ENCODE results near the gene TIAM1. TPM values are rescaled to one million over a fixed set of nuclear protein-coding genes. Genes with fewer than 3 reads are reported as not detected.

The TIAM1 gene
- total RNA-seq, 1 experiment from 2014 or later: 22.5 TPM

GRCh38 chr21:31158789-31159581 is 185.1 kb downstream of the TIAM1 start:
- TF ChIP-seq EZH2 (IDR thresholded peaks at IDR 0.05; ENCODE audit: low read depth) (no peak), CTCF (conservative IDR thresholded peaks at IDR 0.05) (no peak)
- no peaks in the 10 kb centered on the region for H3K9me2 ChIP-seq (ENCODE audit: insufficient read depth)
- H4K20me1 ChIP-seq (ENCODE audit: insufficient read depth): no peaks in the 10 kb centered on the region
- BruUV-seq (replicated peaks): no TSS peak
- H3K36me3 ChIP-seq (ENCODE audit: low read depth): no peaks in the 10 kb centered on the region
- H3K4me2 ChIP-seq: no peak overlapping the region
- DNase-seq: no peak
- CTCF ChIA-PET: interaction anchor here (0.6 kb wide), 1 partner anchor 13 kb away, joined by 4 read pairs; no protein-coding TSS in a partner anchor
- no peaks in the 10 kb centered on the region for H3K27me3 ChIP-seq (ENCODE audit: insufficient read depth, low read depth)
- POLR2A ChIA-PET (ENCODE audit: unreplicated experiment): no interaction called here
- intact Hi-C loops (cut with micrococcal nuclease; ENCODE audit: unreplicated experiment): no loop called here
- no peaks in the 10 kb centered on the region for H3K79me2 ChIP-seq (ENCODE audit: low read depth)
- no peak overlapping the region for H3K4me3 ChIP-seq
- no peak overlapping the region for H2AFZ ChIP-seq
- no peak overlapping the region for H3K27ac ChIP-seq
- no peaks in the 10 kb centered on the region for H3K9me3 ChIP-seq (ENCODE audit: insufficient read depth, low read depth)
- H3F3A ChIP-seq (ENCODE audit: insufficient read depth, low read depth): no peaks in the 10 kb centered on the region
- no peaks in the 10 kb centered on the region for H3K4me1 ChIP-seq (replicated peaks; ENCODE audit: insufficient read depth)

DNA sequence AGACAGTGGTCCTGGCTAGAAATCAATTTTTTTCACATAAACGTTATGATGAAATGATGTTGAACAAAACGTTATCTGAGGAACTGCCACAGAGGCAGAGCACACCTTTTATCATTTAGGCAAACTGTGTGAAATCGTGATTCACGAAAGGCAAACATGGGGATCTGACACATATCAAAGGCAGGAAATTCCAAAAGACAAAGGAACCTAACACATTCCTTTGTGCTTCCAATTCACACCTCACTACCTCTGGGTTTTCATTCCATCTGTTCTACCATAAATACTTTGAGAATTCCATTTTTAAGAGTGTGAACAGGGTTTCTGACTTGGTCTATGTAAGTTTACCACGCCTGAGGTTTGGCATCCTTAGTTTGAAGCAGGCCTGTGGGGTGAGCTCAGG is 186.3 kb downstream of the TIAM1 start:
- intact Hi-C loops (cut with micrococcal nuclease; ENCODE audit: unreplicated experiment): no loop called here
- no peaks in the 10 kb centered on the region for H3F3A ChIP-seq (ENCODE audit: insufficient read depth, low read depth)
- BruUV-seq (replicated peaks): no TSS peak
- POLR2A ChIA-PET (ENCODE audit: unreplicated experiment): no interaction called here
- TF ChIP-seq EZH2 (IDR thresholded peaks at IDR 0.05; ENCODE audit: low read depth) (no peak), CTCF (conservative IDR thresholded peaks at IDR 0.05) (no peak)
- no peaks in the 10 kb centered on the region for H3K27me3 ChIP-seq (ENCODE audit: insufficient read depth, low read depth)
- no peak overlapping the region for H2AFZ ChIP-seq
- no peaks in the 10 kb centered on the region for H3K9me2 ChIP-seq (ENCODE audit: insufficient read depth)
- H3K9me3 ChIP-seq (ENCODE audit: insufficient read depth, low read depth): no peaks in the 10 kb centered on the region
- H3K4me1 ChIP-seq (replicated peaks; ENCODE audit: insufficient read depth): no peaks in the 10 kb centered on the region
- H3K4me2 ChIP-seq: no peak overlapping the region
- no peak for DNase-seq
- CTCF ChIA-PET: no interaction called here
- H3K79me2 ChIP-seq (ENCODE audit: low read depth): no peaks in the 10 kb centered on the region
- H4K20me1 ChIP-seq (ENCODE audit: insufficient read depth): no peaks in the 10 kb centered on the region
- H3K4me3 ChIP-seq: no peak overlapping the region
- H3K27ac ChIP-seq: no peak overlapping the region
- H3K36me3 ChIP-seq (ENCODE audit: low read depth): no peaks in the 10 kb centered on the region

DNA sequence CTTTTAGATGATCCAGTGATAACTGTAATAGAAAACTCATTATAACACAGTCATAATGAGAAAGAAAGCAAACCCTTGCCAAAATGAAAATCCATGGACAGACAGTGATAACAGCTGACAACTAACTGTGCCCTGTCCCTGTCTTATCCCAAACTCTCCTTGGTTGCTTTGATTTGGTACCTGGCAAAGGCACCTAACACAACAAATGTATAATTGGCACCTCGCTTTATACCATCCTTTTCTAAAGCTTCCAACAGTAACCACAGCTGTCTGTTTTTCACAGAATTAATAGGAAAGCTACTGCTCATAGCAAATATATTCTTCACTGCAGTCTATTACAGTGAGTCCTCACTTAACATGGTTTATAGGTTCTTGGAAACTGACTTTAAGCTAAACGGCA is 187.4 kb downstream of the TIAM1 start:
- H2AFZ ChIP-seq: no peak overlapping the region
- H3K9me2 ChIP-seq (ENCODE audit: insufficient read depth): no peaks in the 10 kb centered on the region
- H3K9me3 ChIP-seq (ENCODE audit: insufficient read depth, low read depth): no peaks in the 10 kb centered on the region
- H3F3A ChIP-seq (ENCODE audit: insufficient read depth, low read depth): no peaks in the 10 kb centered on the region
- no peak overlapping the region for H3K4me2 ChIP-seq
- H3K27me3 ChIP-seq (ENCODE audit: insufficient read depth, low read depth): no peaks in the 10 kb centered on the region
- no peak overlapping the region for H3K4me3 ChIP-seq
- H3K36me3 ChIP-seq (ENCODE audit: low read depth): no peaks in the 10 kb centered on the region
- no peaks in the 10 kb centered on the region for H3K79me2 ChIP-seq (ENCODE audit: low read depth)
- POLR2A ChIA-PET (ENCODE audit: unreplicated experiment): no interaction called here
- TF ChIP-seq EZH2 (IDR thresholded peaks at IDR 0.05; ENCODE audit: low read depth) (no peak), CTCF (conservative IDR thresholded peaks at IDR 0.05) (no peak)
- no peaks in the 10 kb centered on the region for H3K4me1 ChIP-seq (replicated peaks; ENCODE audit: insufficient read depth)
- intact Hi-C loops (cut with micrococcal nuclease; ENCODE audit: unreplicated experiment): no loop called here
- CTCF ChIA-PET: no interaction called here
- H4K20me1 ChIP-seq (ENCODE audit: insufficient read depth): no peaks in the 10 kb centered on the region
- no peak overlapping the region for H3K27ac ChIP-seq
- BruUV-seq (replicated peaks): no TSS peak
- no peak for DNase-seq

Data from PC-9 (cell line).